Measurements from ENCODE around the gene PM20D2.
A peak's percentile ranks its signal among the peaks of the same experiment; 100 is the strongest.
"Not testable (repeated sequence)": the region's sequence is repeated elsewhere in the genome, so short reads cannot be mapped to it uniquely, and the experiment has no call there.

The PM20D2 gene

GRCh38 chr6:89145956-89146717 lies at the start of gene PM20D2:
TSS of gene PM20D2 (plus strand) at chr6:89146055. CDS start at chr6:89146145, 90 bp downstream.
- peak; percentile 80 for DNase-seq

GRCh38 chr6:89098461-89098860 lies 47.4 kb upstream of the PM20D2 start:
- no peak for DNase-seq

GRCh38 chr6:89100114-89100513 lies 45.7 kb upstream of the PM20D2 start:
- no peak for DNase-seq

- no peak for DNase-seq
Measured at GRCh38 chr6:89110284-89110683, 35.6 kb upstream of the PM20D2 start.

GRCh38 chr6:89111933-89112332 lies 33.9 kb upstream of the PM20D2 start:
- DNase-seq: no peak

GRCh38 chr6:89116702-89117101 lies 29.2 kb upstream of the PM20D2 start:
- DNase-seq: no peak

GRCh38 chr6:89117211-89118108 lies 28.4 kb upstream of the PM20D2 start, which contains the start of gene SRSF12:
TSS of gene SRSF12 (minus strand) at chr6:89118071. CDS start at chr6:89117887, 184 bp downstream.
- DNase-seq: peak; percentile 47

- no peak for DNase-seq
Measured at GRCh38 chr6:89118931-89119330, 26.9 kb upstream of the PM20D2 start.

- DNase-seq: no peak
Measured at GRCh38 chr6:89120371-89120770, 25.5 kb upstream of the PM20D2 start.

- DNase-seq: no peak
Measured at GRCh38 chr6:89121934-89122333, 23.9 kb upstream of the PM20D2 start.

- no peak for DNase-seq
Measured at GRCh38 chr6:89122625-89123024, 23.2 kb upstream of the PM20D2 start.

- DNase-seq: not testable (repeated sequence)
Measured at GRCh38 chr6:89128256-89128671, 17.6 kb upstream of the PM20D2 start.

- no peak for DNase-seq
Measured at GRCh38 chr6:89131599-89131998, 14.3 kb upstream of the PM20D2 start.

- no peak for DNase-seq
Measured at GRCh38 chr6:89132057-89132456, 13.8 kb upstream of the PM20D2 start.

- no peak for DNase-seq
Measured at GRCh38 chr6:89133981-89134380, 11.9 kb upstream of the PM20D2 start.

- no peak for DNase-seq
Measured at GRCh38 chr6:89134723-89135122, 11.1 kb upstream of the PM20D2 start.

GRCh38 chr6:89138173-89138572 lies 7.7 kb upstream of the PM20D2 start:
- no peak for DNase-seq

GRCh38 chr6:89139509-89140346 lies 6.1 kb upstream of the PM20D2 start:
- DNase-seq: no peak

GRCh38 chr6:89140347-89141156 lies 5.3 kb upstream of the PM20D2 start:
- no peak for DNase-seq

GRCh38 chr6:89144354-89144906 lies 1.4 kb upstream of the PM20D2 start:
- DNase-seq: no peak

GRCh38 chr6:89145091-89145955 lies 532 bp upstream of the PM20D2 start:
- DNase-seq: no peak

Data from femur (tissue), 1 donor.